PC-3 (cell line): ENCODE measurements around the gene MBOAT7. TPM values are rescaled to one million over a fixed set of nuclear protein-coding genes. Genes with fewer than 3 reads are reported as not detected.

Experiments
- ATAC-seq: fragments of 200-7000 bp; cut with Tn5 transposase; 2 replicates; pipeline ENCODE4 v1.9.1; 2020; ENCODE audit warnings: mild to moderate bottlenecking, moderate library complexity
- BruUV-seq: library from RNA; stranded (reverse); fragments of 400-500 nt; replicated peaks from 2 replicates; lab custom pipeline; 2021; lab: Mats Ljungman, UMichigan
- CTCF ChIA-PET: fragments of 300-600 bp; sonication (Branson Sonifier 250); formaldehyde crosslinking; loops from one replicate; lab custom pipeline; 2022; ENCODE audit warnings: antibody characterized with exemption; lab: Charles Lee
- POLR2A ChIA-PET: fragments of 300-600 bp; sonication (Branson Sonifier 250); formaldehyde crosslinking; loops from one replicate; lab custom pipeline; 2022; ENCODE audit warnings: antibody characterized with exemption; ENCODE audit not compliant: unreplicated experiment; lab: Charles Lee
- DNase-seq: peaks from one replicate; pipeline ENCODE4 v3.0.0-alpha.2; 2015
- H2AFZ ChIP-seq: fragments of 300-600 bp; sonication (generic); 2 replicates; pipeline ENCODE4 v1.6.0; 2016; ENCODE audit warnings: antibody characterized with exemption, low read length
- H3F3A ChIP-seq: fragments of 300-600 bp; sonication (generic); one replicate; pipeline ENCODE4 v1.6.0; 2017; ENCODE audit warnings: antibody characterized with exemption, low read length, control low read depth, mild to moderate bottlenecking; ENCODE audit not compliant: unreplicated experiment
- H3K27ac ChIP-seq: fragments of 300-600 bp; sonication (generic); 2 replicates; pipeline ENCODE4 v1.5.1; 2016; ENCODE audit warnings: mild to moderate bottlenecking, low read length
- H3K27me3 ChIP-seq: fragments of 300-600 bp; sonication (generic); 2 replicates; pipeline ENCODE4 v1.6.1; 2016; ENCODE audit warnings: low read length, mixed read lengths
- H3K36me3 ChIP-seq: fragments of 300-600 bp; sonication (generic); 2 replicates; pipeline ENCODE4 v1.6.1; 2016; ENCODE audit warnings: low read depth, mixed run types, low read length, mixed read lengths
- H3K4me1 ChIP-seq: fragments of 300-600 bp; sonication (generic); 2 replicates; pipeline ENCODE4 v1.5.1; 2016; ENCODE audit warnings: low read length; ENCODE audit not compliant: insufficient read depth
- H3K4me2 ChIP-seq: fragments of 300-600 bp; sonication (generic); 2 replicates; pipeline ENCODE4 v1.6.0; 2016; ENCODE audit warnings: low read length
- H3K4me3 ChIP-seq: fragments of 300-600 bp; sonication (generic); 2 replicates; pipeline ENCODE4 v1.5.1; 2016; ENCODE audit warnings: mild to moderate bottlenecking, low read length, mixed read lengths
- H3K79me2 ChIP-seq: fragments of 300-600 bp; sonication (generic); 2 replicates; pipeline ENCODE4 v1.6.1; 2017; ENCODE audit warnings: low read length, mixed read lengths
- H3K9ac ChIP-seq: fragments of 300-600 bp; sonication (generic); 2 replicates; pipeline ENCODE4 v1.6.0; 2016; ENCODE audit warnings: mild to moderate bottlenecking, low read length
- H3K9me2 ChIP-seq: fragments of 300-600 bp; sonication (generic); replicated peaks from 2 replicates; pipeline ENCODE4 v1.6.1; 2016; ENCODE audit warnings: mixed run types, low read length, mixed read lengths
- H3K9me3 ChIP-seq: fragments of 300-600 bp; sonication (generic); 2 replicates; pipeline ENCODE4 v1.6.1; 2016; ENCODE audit warnings: low read length, mixed read lengths
- H4K20me1 ChIP-seq: fragments of 300-600 bp; sonication (generic); 2 replicates; pipeline ENCODE4 v1.6.1; 2016; ENCODE audit warnings: low read length, mixed read lengths
- EZH2 ChIP-seq: fragments of 300-600 bp; sonication (generic); IDR thresholded peaks from one replicate; pipeline ENCODE4 v1.6.1; 2017; ENCODE audit warnings: antibody characterized with exemption, mild to moderate bottlenecking, low read length; ENCODE audit not compliant: unreplicated experiment
- EZH2phosphoT487 ChIP-seq: fragments of 300-600 bp; sonication (generic); IDR thresholded peaks from 2 replicates; pipeline ENCODE4 v1.6.1; 2018; ENCODE audit warnings: mild to moderate bottlenecking, antibody characterized with exemption, low read length, borderline replicate concordance
- intact Hi-C: fragments of 100-400 bp; cut with micrococcal nuclease; formaldehyde crosslinking; loops from 2 replicates; pipeline ENCODE4 v1.9.0; 2023
- total RNA-seq: library from RNA; depleted of rRNA; stranded (reverse); fragments of >200 nt; gene quantifications from 2 replicates; pipeline ENCODE4 v1.2.3, GENCODE V29; 2014
- TF ChIP-seq, protein P1 (sequence below): fragments of 300-600 bp; sonication (generic); conservative IDR thresholded peaks from 2 replicates; pipeline ENCODE4 v1.5.1; 2017; ENCODE audit warnings: antibody characterized with exemption, low read depth, mild to moderate bottlenecking, low read length

Gene MBOAT7
- total RNA-seq, 1 experiment from 2014 or later, result 231 TPM

DNA sequence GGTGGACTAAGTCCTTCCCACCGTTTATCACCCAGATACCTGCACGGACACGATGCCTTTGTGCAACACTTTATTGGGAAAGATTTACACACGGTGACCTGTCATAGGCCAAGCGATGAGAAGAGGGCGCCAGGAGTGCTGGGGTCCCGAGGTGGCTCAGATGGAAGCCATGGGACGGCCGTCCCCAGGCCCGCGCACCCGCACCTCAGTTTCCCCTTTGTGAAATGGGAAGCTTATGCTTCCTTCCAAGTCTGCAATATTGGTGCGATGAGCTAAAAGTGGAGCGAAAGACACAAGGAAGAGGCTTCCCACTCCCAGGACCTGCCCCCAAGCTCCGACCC lies 16.1 kb downstream of the MBOAT7 start:
- Histone ChIP-seq H3K9me3 (no peaks in the 10 kb centered on the region), H3K4me3 (no peak overlapping the region), H3K4me2 (peak overlapping the region; percentile 43; the same call in 1 of the 2 replicates), H2AFZ (peak overlapping the region; percentile 18; the same call in 1 of the 2 replicates), H3K9ac (no peak overlapping the region), H3K27me3 (no peaks in the 10 kb centered on the region), H3K36me3 (peaks cover 4% of the 10 kb centered on the region; the same call in 1 of the 2 replicates), H4K20me1 (no peaks in the 10 kb centered on the region), H3F3A (no peaks in the 10 kb centered on the region), H3K79me2 (no peaks in the 10 kb centered on the region), H3K9me2 (no peaks in the 10 kb centered on the region), H3K4me1 (peaks cover 10% of the 10 kb centered on the region; the same call in 1 of the 2 replicates), H3K27ac (no peak overlapping the region)
- BruUV-seq, result no TSS peak
- ChIA-PET POLR2A (interaction anchor here (0.5 to 1.3 kb wide), 3 partner anchors 16 to 111 kb away, joined by 3 to 19 read pairs (median 6); partner anchors contain the start of gene MBOAT7), CTCF (interaction anchor here (1.0 kb wide), 2 partner anchors 15 to 16 kb away, joined by 3 to 4 read pairs; partner anchors contain the start of gene MBOAT7)
- intact Hi-C loops, result loop anchor here (2.0 kb wide), 1 partner anchor 15 kb away; the partner anchor contains the start of gene MBOAT7
- DNase-seq (no peak), ATAC-seq (no peak)
- TF ChIP-seq EZH2phosphoT487 (no peak), EZH2 (no peak)
- TF ChIP-seq, protein P1, sequence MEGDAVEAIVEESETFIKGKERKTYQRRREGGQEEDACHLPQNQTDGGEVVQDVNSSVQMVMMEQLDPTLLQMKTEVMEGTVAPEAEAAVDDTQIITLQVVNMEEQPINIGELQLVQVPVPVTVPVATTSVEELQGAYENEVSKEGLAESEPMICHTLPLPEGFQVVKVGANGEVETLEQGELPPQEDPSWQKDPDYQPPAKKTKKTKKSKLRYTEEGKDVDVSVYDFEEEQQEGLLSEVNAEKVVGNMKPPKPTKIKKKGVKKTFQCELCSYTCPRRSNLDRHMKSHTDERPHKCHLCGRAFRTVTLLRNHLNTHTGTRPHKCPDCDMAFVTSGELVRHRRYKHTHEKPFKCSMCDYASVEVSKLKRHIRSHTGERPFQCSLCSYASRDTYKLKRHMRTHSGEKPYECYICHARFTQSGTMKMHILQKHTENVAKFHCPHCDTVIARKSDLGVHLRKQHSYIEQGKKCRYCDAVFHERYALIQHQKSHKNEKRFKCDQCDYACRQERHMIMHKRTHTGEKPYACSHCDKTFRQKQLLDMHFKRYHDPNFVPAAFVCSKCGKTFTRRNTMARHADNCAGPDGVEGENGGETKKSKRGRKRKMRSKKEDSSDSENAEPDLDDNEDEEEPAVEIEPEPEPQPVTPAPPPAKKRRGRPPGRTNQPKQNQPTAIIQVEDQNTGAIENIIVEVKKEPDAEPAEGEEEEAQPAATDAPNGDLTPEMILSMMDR, result no peak

DNA sequence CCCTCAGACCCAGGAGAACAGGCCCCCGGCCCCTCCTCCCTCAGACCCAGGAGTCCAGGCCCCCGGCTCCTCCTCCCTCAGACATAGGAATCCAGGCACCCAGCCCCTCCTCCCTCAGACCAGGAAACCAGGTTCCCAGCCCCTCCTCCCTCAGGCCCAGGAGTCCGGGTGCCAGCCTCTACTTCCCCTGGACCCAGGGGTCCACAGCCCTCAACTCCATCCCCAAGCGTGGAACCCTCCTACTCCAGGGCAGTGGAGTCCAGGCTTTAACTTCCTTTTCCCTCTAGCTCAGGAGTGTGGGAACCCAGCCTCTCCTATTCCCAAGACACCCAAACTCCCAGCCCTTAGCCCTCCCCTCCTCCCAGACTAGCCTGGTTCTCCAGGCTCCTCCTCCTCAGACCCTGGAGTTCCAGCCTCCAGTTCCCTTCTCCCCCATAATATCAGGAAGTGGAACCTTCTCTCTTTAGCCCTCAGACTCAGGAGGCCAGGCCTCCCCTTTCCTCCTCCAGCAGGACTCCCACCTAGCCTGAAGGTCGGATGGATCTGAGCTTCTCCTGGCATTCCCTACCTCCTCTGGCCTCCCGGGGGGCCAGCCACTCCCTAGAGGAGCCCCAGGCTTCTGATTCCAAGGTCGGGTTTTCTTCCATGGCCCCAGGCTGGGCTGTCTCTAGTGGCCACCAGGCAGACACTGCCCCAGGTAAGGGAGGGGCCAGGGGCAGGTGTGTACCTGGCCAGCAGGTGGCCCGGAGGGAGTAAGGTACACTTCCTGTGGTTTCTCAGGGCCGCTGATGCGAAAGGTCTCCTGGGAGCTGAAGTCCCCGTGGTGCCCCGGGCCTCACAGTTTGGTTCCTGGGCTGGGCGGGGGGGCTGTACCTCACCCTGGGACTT lies 16.7 kb downstream of the MBOAT7 start, which contains the start of gene TMC4:
Gene TMC4 (minus strand): TSS at position 690 of the 888 bp plus-strand sequence. CDS start 43 bp downstream, at position 647.
- H3F3A ChIP-seq, result no peaks in the 10 kb centered on the region
- no peaks in the 10 kb centered on the region for H3K9me2 ChIP-seq
- intact Hi-C loops, result loop anchor here (2.0 kb wide), 1 partner anchor 16 kb away; the partner anchor contains the start of gene MBOAT7
- CTCF ChIA-PET, result interaction anchor here (1.0 kb wide), 2 partner anchors 16 to 17 kb away, joined by 3 to 4 read pairs; partner anchors contain the start of gene MBOAT7
- H3K4me2 ChIP-seq, result peak within 1 kb of the TSS; percentile 82
- peak within 1 kb of the TSS; percentile 45 for H2AFZ ChIP-seq
- H3K9ac ChIP-seq, result peak within 1 kb of the TSS; percentile 65
- no TSS peak for BruUV-seq
- TF ChIP-seq EZH2, result no peak
- TF ChIP-seq, protein P1, result peak; percentile 62
- no peaks in the 10 kb centered on the region for H3K36me3 ChIP-seq
- H3K79me2 ChIP-seq, result no peaks in the 10 kb centered on the region
- no peaks in the 10 kb centered on the region for H3K27me3 ChIP-seq
- H3K4me1 ChIP-seq, result peaks cover 10% of the 10 kb centered on the region; the same call in 1 of the 2 replicates
- ATAC-seq (peak; percentile 83), DNase-seq (peak; percentile 93)
- POLR2A ChIA-PET, result interaction anchor here (0.5 to 1.3 kb wide), 3 partner anchors 17 to 112 kb away, joined by 3 to 19 read pairs (median 6); partner anchors contain the start of gene MBOAT7
- no peaks in the 10 kb centered on the region for H4K20me1 ChIP-seq
- H3K27ac ChIP-seq, result peak within 1 kb of the TSS; percentile 43
- H3K9me3 ChIP-seq, result no peaks in the 10 kb centered on the region
- peak within 1 kb of the TSS; percentile 65 for H3K4me3 ChIP-seq
